Endothelial cell of hepatic sinusoid (primary cell): ENCODE data around the gene HOXD11.

ENCODE experiments used
- in situ Hi-C: cut with HindIII; loops from 2 replicates; pipeline ENCODE4 v1.10.0; 2017; ENCODE audit warnings: low sequenced_read_pairs

HOXD11 gene

GRCh38 chr2:176156807-176157498 lies 49.9 kb downstream of the HOXD11 start, which contains the start of gene HOXD3:
Gene HOXD3, plus strand, starts transcription at chr2:176157307. Its CDS starts 11,808 bp downstream, at chr2:176169115.
- in situ Hi-C loops = no loop called here

- in situ Hi-C loops = no loop called here
Observed at GRCh38 chr2:176157499-176158185, 50.6 kb downstream of the HOXD11 start.

- in situ Hi-C loops = no loop called here
Observed at GRCh38 chr2:176158186-176158591, 51.1 kb downstream of the HOXD11 start.

- in situ Hi-C loops = no loop called here
Observed at GRCh38 chr2:176158855-176159662, 52.0 kb downstream of the HOXD11 start.
